GM23338 (cell line): Measurements from ENCODE around the gene RBMY1A1. TPM values are rescaled to one million over a fixed set of nuclear protein-coding genes. Genes with fewer than 3 reads are reported as not detected.
"Not testable (repeated sequence)": the region's sequence is repeated elsewhere in the genome, so short reads cannot be mapped to it uniquely, and the experiment has no call there.

Source experiments
- ATAC-seq: fragments of 200-7000 bp; cut with Tn5 transposase; 3 replicates; pipeline ENCODE4 v1.9.1; 2020
- DNase-seq: peaks from one replicate; pipeline ENCODE4 v3.0.0-alpha.2; 2015; ENCODE audit warnings: low spot score
- H2AFZ ChIP-seq: fragments of 200-600 bp; sonication (generic); 2 replicates; pipeline ENCODE4 v1.8.0; 2016; ENCODE audit warnings: antibody characterized with exemption, mild to moderate bottlenecking, moderate library complexity
- H3F3A ChIP-seq: fragments of 200-600 bp; sonication (generic); replicated peaks from 2 replicates; pipeline ENCODE4 v1.8.0; 2017; ENCODE audit warnings: antibody characterized with exemption, mixed run types, low read depth
- H3K27ac ChIP-seq: fragments of 200-600 bp; sonication (generic); 2 replicates; pipeline ENCODE4 v1.6.1; 2016; ENCODE audit warnings: low read depth
- H3K27me3 ChIP-seq: fragments of 200-600 bp; sonication (generic); 2 replicates; pipeline ENCODE4 v1.8.0; 2016; ENCODE audit warnings: mild to moderate bottlenecking, mixed run types, moderate library complexity; ENCODE audit not compliant: insufficient read depth
- H3K36me3 ChIP-seq: fragments of 200-600 bp; sonication (generic); 2 replicates; pipeline ENCODE4 v1.8.0; 2016; ENCODE audit warnings: mild to moderate bottlenecking; ENCODE audit not compliant: insufficient read depth
- H3K4me1 ChIP-seq: fragments of 200-600 bp; sonication (generic); 2 replicates; pipeline ENCODE4 v1.8.0; 2016; ENCODE audit warnings: mild to moderate bottlenecking, moderate library complexity; ENCODE audit not compliant: insufficient read depth
- H3K4me2 ChIP-seq: fragments of 200-600 bp; sonication (generic); 2 replicates; pipeline ENCODE4 v1.7.1; 2017; ENCODE audit warnings: mixed run types
- H3K4me3 ChIP-seq: fragments of 200-600 bp; sonication (generic); 2 replicates; pipeline ENCODE4 v1.6.1; 2016; ENCODE audit warnings: mixed run types
- H3K79me2 ChIP-seq: fragments of 200-600 bp; sonication (generic); replicated peaks from 2 replicates; pipeline ENCODE4 v1.8.0; 2017; ENCODE audit warnings: mild to moderate bottlenecking; ENCODE audit not compliant: insufficient read depth
- H3K9me2 ChIP-seq: fragments of 200-600 bp; sonication (generic); 2 replicates; pipeline ENCODE4 v1.8.0; 2017; ENCODE audit not compliant: insufficient read depth
- H4K20me1 ChIP-seq: fragments of 200-600 bp; sonication (generic); replicated peaks from 2 replicates; pipeline ENCODE4 v1.8.0; 2017; ENCODE audit warnings: mild to moderate bottlenecking; ENCODE audit not compliant: insufficient read depth
- H3K27ac Mint-ChIP-seq: 2 replicates; pipeline ENCODE4 v1.8.0; 2020; ENCODE audit warnings: inconsistent platforms, mild to moderate bottlenecking, moderate library complexity, mixed read lengths
- H3K27me3 Mint-ChIP-seq: 3 replicates; pipeline ENCODE4 v1.8.0; 2022; ENCODE audit warnings: low read depth, mild to moderate bottlenecking, moderate library complexity, mixed read lengths, inconsistent platforms; ENCODE audit not compliant: insufficient read depth, poor library complexity
- H3K36me3 Mint-ChIP-seq: 3 replicates; pipeline ENCODE4 v1.8.0; 2021; ENCODE audit warnings: low read depth, mild to moderate bottlenecking, inconsistent platforms, moderate library complexity, mixed read lengths
- H3K4me1 Mint-ChIP-seq: 3 replicates; pipeline ENCODE4 v1.8.0; 2020; ENCODE audit warnings: mild to moderate bottlenecking, inconsistent platforms, mixed read lengths
- H3K4me3 Mint-ChIP-seq: 3 replicates; pipeline ENCODE4 v1.8.0; 2021; ENCODE audit warnings: moderate library complexity, mild to moderate bottlenecking, inconsistent platforms, mixed read lengths
- H3K9me3 Mint-ChIP-seq: 3 replicates; pipeline ENCODE4 v1.8.0; 2020; ENCODE audit warnings: moderate library complexity, mild to moderate bottlenecking, inconsistent platforms, mixed read lengths
- EZH2 ChIP-seq: fragments of 200-600 bp; sonication (generic); IDR thresholded peaks from one replicate; pipeline ENCODE4 v1.8.0; 2017; ENCODE audit warnings: antibody characterized with exemption, mild to moderate bottlenecking, low read depth; ENCODE audit not compliant: unreplicated experiment
- POLR2AphosphoS5 ChIP-seq: IDR thresholded peaks from 2 replicates; pipeline ENCODE4 v1.6.1; 2016; ENCODE audit warnings: antibody characterized with exemption, low read depth
- STAT1 ChIP-seq: IDR thresholded peaks from one replicate; pipeline ENCODE4 v1.6.1; 2016; ENCODE audit warnings: antibody characterized with exemption; ENCODE audit not compliant: unreplicated experiment
- ZNF114 ChIP-seq: fragments of 250-450 bp; sonication (Bioruptor Pico); IDR thresholded peaks from 2 replicates; pipeline ENCODE4 v1.5.0; 2020; ENCODE audit warnings: mild to moderate bottlenecking, moderate library complexity
- ZNF331 ChIP-seq: fragments of 250-450 bp; sonication (Bioruptor Pico); IDR thresholded peaks from 2 replicates; pipeline ENCODE4 v1.5.0; 2020; ENCODE audit warnings: low read depth, mild to moderate bottlenecking, moderate library complexity
- long read RNA-seq: library from polyadenylated mRNA; unstranded; transcript quantifications from one replicate; pipeline ENCODE4 v2.0.0, GENCODE V29; 2020; ENCODE audit not compliant: unreplicated experiment
- polyA plus RNA-seq: library from polyadenylated mRNA; unstranded; fragments of >200 nt; fragmentation: Nextera tagmentation; extraction: Ambion mirVana; gene quantifications from 2 replicates; pipeline ENCODE4 v1.2.1, GENCODE V29; 2016
- total RNA-seq: library from RNA; depleted of rRNA; stranded (reverse); fragments of >200 nt; shearing (Covaris generic); gene quantifications from 2 replicates; pipeline ENCODE4 v1.2.3, GENCODE V29; 2014; rRNA removed
- TF ChIP-seq, protein P1 (sequence below): IDR thresholded peaks from 2 replicates; pipeline ENCODE4 v1.6.1; 2016; ENCODE audit warnings: antibody characterized with exemption

RBMY1A1 gene
- total RNA-seq (not detected in 2 replicates), polyA plus RNA-seq (not detected in 2 replicates)
- long read RNA-seq, result 0 reads

- not testable (repeated sequence) for H4K20me1 ChIP-seq, H3K9me3 Mint-ChIP-seq, H3K4me1 ChIP-seq
These were observed at the start of gene RBMY1A1 for GRCh38 chrY:21534579-21534978. TSS of gene RBMY1A1 (plus strand) at chrY:21534879. CDS start at chrY:21536892, 2,013 bp downstream.

GRCh38 chrY:21511038-21511437 is 23.6 kb upstream of the RBMY1A1 start, which contains the start of gene RBMY1B:
TSS of gene RBMY1B (plus strand) at chrY:21511338. CDS start at chrY:21513351, 2,013 bp downstream.
- H3K9me3 Mint-ChIP-seq, H3K27me3 Mint-ChIP-seq, H3K4me2 ChIP-seq, H3K27me3 ChIP-seq, H3K4me1 Mint-ChIP-seq, H3K9me2 ChIP-seq, H3K4me3 ChIP-seq, H3K4me3 Mint-ChIP-seq, H3F3A ChIP-seq, H3K4me1 ChIP-seq, H3K36me3 ChIP-seq, H3K79me2 ChIP-seq, H4K20me1 ChIP-seq, H2AFZ ChIP-seq, DNase-seq, H3K36me3 Mint-ChIP-seq, ATAC-seq, H3K27ac Mint-ChIP-seq, H3K27ac ChIP-seq: not testable (repeated sequence)

More at GRCh38 chrY:21534579-21534978, at the start of gene RBMY1A1:
- not testable (repeated sequence) for DNase-seq, H3K4me1 Mint-ChIP-seq, H3K27me3 ChIP-seq, H3K27ac Mint-ChIP-seq, H3K9me2 ChIP-seq, H3K4me3 Mint-ChIP-seq, H3K36me3 ChIP-seq, H3K4me2 ChIP-seq, H3K27me3 Mint-ChIP-seq, H3K36me3 Mint-ChIP-seq, H3K27ac ChIP-seq, ATAC-seq, H3F3A ChIP-seq, H3K79me2 ChIP-seq, H2AFZ ChIP-seq, H3K4me3 ChIP-seq

DNA sequence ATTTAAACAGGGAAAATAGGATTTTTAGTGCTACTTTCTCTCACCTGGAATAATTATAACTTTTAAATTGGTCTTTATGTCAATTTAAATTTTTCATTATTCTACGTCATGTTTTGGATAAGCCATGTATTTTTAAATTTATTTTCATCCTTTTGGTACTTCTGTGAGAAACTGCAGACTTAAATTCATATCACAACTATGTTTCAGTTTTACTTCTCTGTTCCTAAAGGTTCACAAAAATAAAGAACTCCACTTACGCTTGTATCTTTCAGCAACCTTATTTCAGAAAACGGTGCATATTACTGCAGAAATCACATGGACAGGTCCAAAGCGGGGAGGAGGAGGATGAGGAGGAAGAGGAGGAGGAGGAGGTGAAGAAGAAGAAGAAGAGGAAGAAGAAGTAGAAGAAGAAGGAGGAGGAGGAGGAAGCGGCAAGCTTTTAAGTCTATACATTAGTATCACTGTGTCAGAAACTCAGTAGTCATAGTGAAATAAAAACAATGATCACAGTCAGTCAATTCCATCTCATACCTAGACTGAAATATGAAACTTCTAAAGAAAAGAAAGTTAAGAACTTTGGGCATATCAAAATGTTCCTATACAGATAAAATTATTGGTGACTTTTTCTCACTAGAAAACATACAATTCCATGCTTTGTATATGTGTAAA is 24.8 kb downstream of the RBMY1A1 start:
- not testable (repeated sequence) for H3F3A ChIP-seq, H3K9me2 ChIP-seq, ATAC-seq, DNase-seq, H3K27me3 ChIP-seq, H3K4me3 Mint-ChIP-seq, H3K27ac ChIP-seq, H3K4me1 Mint-ChIP-seq, H4K20me1 ChIP-seq, H3K4me3 ChIP-seq, H3K27me3 Mint-ChIP-seq, H3K36me3 ChIP-seq, H3K4me2 ChIP-seq, H2AFZ ChIP-seq, H3K9me3 Mint-ChIP-seq, H3K79me2 ChIP-seq, H3K4me1 ChIP-seq, H3K27ac Mint-ChIP-seq, H3K36me3 Mint-ChIP-seq

DNA sequence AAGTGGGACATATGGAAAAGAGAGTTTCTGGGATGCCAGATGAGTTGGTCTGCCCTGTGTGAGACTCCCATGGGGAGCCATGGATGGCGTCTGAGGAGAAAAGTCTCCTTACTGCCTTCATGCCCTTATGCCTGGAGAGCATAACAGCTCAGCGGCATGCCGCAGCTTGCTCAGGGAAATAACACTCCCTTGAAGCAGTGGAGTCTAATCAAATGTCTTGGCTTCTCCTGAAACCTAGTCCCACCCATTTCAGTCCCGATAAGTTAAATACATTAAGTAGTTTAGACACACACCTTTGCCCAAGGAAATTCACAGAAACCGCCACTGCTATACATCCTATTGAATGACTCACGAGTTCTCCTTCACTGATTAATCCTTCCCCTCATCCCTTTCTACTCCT is 50.8 kb downstream of the RBMY1A1 start:
- H3K9me3 Mint-ChIP-seq, result peaks cover 90% of the 10 kb centered on the region
- H3K27ac Mint-ChIP-seq, result no peak overlapping the region
- H3F3A ChIP-seq, result no peaks in the 10 kb centered on the region
- ATAC-seq, result no peak
- H3K79me2 ChIP-seq, result no peaks in the 10 kb centered on the region
- no peaks in the 10 kb centered on the region for H3K9me2 ChIP-seq
- H3K4me2 ChIP-seq, result no peak overlapping the region
- H3K4me1 ChIP-seq, result no peaks in the 10 kb centered on the region
- peaks cover 2% of the 10 kb centered on the region for H3K27me3 Mint-ChIP-seq
- H3K27me3 ChIP-seq, result no peaks in the 10 kb centered on the region
- H3K4me3 Mint-ChIP-seq, result no peak overlapping the region
- no peak overlapping the region for H3K4me3 ChIP-seq
- no peaks in the 10 kb centered on the region for H3K4me1 Mint-ChIP-seq
- no peak for DNase-seq
- no peak overlapping the region for H2AFZ ChIP-seq
- no peak for TF ChIP-seq POLR2AphosphoS5
- TF ChIP-seq, protein P1, sequence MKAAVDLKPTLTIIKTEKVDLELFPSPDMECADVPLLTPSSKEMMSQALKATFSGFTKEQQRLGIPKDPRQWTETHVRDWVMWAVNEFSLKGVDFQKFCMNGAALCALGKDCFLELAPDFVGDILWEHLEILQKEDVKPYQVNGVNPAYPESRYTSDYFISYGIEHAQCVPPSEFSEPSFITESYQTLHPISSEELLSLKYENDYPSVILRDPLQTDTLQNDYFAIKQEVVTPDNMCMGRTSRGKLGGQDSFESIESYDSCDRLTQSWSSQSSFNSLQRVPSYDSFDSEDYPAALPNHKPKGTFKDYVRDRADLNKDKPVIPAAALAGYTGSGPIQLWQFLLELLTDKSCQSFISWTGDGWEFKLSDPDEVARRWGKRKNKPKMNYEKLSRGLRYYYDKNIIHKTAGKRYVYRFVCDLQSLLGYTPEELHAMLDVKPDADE, result no peak
- no peak for TF ChIP-seq EZH2
- no peak for TF ChIP-seq ZNF114 (CRISPR knock-in tag)
- TF ChIP-seq ZNF331 (CRISPR knock-in tag), result no peak
- TF ChIP-seq STAT1, result no peak
- no peaks in the 10 kb centered on the region for H3K36me3 ChIP-seq
- H3K27ac ChIP-seq, result no peak overlapping the region
- H4K20me1 ChIP-seq, result no peaks in the 10 kb centered on the region
- H3K36me3 Mint-ChIP-seq, result peaks cover 8% of the 10 kb centered on the region

- not testable (repeated sequence) for H3K4me1 ChIP-seq, H3K4me1 Mint-ChIP-seq, H3K36me3 ChIP-seq, H3K27ac Mint-ChIP-seq, H3K4me3 ChIP-seq, ATAC-seq, DNase-seq, H3K27me3 Mint-ChIP-seq, H3K27ac ChIP-seq, H3K36me3 Mint-ChIP-seq, H3K79me2 ChIP-seq, H4K20me1 ChIP-seq, H2AFZ ChIP-seq, H3K9me2 ChIP-seq, H3F3A ChIP-seq, H3K4me3 Mint-ChIP-seq, H3K4me2 ChIP-seq, H3K27me3 ChIP-seq
- peaks cover 87% of the 10 kb centered on the region for H3K9me3 Mint-ChIP-seq
These were observed 51.8 kb downstream of the RBMY1A1 start for GRCh38 chrY:21586454-21586853.
